ENCODE data around the gene CCDC182.

DNA sequence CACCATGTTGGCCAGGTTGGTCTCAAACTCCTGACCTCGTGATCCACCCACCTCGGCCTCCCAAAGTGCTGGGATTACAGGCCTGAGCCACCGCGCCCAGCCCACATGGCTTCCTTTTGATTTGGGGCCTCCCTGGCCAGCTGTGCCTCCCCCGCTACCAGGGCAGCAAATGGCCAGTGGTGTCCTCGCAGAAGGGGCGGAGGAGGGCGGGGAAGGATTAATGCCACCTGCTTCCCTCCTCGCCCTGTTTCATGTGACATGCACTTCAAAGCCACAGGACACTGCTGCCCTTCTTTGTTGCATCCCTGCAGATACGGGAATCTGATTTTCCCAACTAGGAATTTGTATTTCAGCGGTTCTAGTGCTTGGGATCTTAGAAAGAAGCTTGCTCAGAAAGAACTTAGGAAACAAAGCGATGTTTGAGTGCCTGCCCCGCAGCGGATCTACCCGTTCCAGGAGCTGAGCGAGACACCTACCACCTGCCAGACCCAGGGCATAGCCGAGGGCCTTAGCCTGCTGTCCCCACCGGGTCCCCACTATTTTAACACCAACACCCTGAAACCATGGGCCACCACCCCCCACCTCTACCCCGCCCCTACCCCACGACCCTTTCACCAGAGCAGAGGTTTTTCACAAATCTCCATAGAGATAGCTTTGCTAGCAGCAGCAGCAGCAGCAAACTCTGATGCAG is 37.7 kb upstream of the CCDC182 start:
- no peak for TF ChIP-seq POLR2A (IDR thresholded peaks at IDR 0.05)
- TF ChIP-seq, protein P1, sequence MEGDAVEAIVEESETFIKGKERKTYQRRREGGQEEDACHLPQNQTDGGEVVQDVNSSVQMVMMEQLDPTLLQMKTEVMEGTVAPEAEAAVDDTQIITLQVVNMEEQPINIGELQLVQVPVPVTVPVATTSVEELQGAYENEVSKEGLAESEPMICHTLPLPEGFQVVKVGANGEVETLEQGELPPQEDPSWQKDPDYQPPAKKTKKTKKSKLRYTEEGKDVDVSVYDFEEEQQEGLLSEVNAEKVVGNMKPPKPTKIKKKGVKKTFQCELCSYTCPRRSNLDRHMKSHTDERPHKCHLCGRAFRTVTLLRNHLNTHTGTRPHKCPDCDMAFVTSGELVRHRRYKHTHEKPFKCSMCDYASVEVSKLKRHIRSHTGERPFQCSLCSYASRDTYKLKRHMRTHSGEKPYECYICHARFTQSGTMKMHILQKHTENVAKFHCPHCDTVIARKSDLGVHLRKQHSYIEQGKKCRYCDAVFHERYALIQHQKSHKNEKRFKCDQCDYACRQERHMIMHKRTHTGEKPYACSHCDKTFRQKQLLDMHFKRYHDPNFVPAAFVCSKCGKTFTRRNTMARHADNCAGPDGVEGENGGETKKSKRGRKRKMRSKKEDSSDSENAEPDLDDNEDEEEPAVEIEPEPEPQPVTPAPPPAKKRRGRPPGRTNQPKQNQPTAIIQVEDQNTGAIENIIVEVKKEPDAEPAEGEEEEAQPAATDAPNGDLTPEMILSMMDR (IDR thresholded peaks at IDR 0.05) = no peak
